Spleen (tissue), 11 donors: ENCODE data around the gene KIF16B. TPM values are rescaled to one million over a fixed set of nuclear protein-coding genes. Genes with fewer than 3 reads are reported as not detected.

ENCODE experiments used
- DNase-seq: peaks from one replicate; pipeline ENCODE4 v3.0.0-alpha.2; 2020
- H3K27ac ChIP-seq, 8 donors: fragments of 200-600 bp; sonication (generic) in 7 of 8; 1 replicate in 4 of 8; 2 replicates in 4 of 8; pipeline versions ENCODE4 v1.5.0 to v1.8.0; 2016 to 2021; ENCODE audit warnings: inconsistent platforms in 4 of 8, mild to moderate bottlenecking in 4 of 8, moderate library complexity in 1 of 8
- H3K27me3 ChIP-seq, 7 donors: fragments of 200-600 bp; sonication (generic) in 6 of 7; replicated peaks in 1 of 7; 1 replicate in 4 of 7; 2 replicates in 3 of 7; pipeline versions ENCODE4 v1.5.0 to v1.8.0; 2016 to 2021; ENCODE audit warnings: inconsistent platforms in 3 of 7, mild to moderate bottlenecking in 1 of 7
- H3K36me3 ChIP-seq, 6 donors: fragments of 200-600 bp; sonication (generic) in 5 of 6; 1 replicate in 4 of 6; 2 replicates in 2 of 6; pipeline versions ENCODE4 v1.5.0 to v1.8.0; 2016 to 2021; ENCODE audit warnings: inconsistent platforms in 2 of 6
- H3K4me1 ChIP-seq, 6 donors: fragments of 200-600 bp; sonication (generic) in 5 of 6; 1 replicate in 3 of 6; 2 replicates in 3 of 6; pipeline versions ENCODE4 v1.5.0 to v1.8.0; 2016 to 2021; ENCODE audit warnings: inconsistent platforms in 3 of 6
- H3K4me3 ChIP-seq, 8 donors: fragments of 200-600 bp; sonication (generic) in 7 of 8; 1 replicate in 4 of 8; 2 replicates in 4 of 8; pipeline versions ENCODE4 v1.5.0 to v1.8.0; 2016 to 2021; ENCODE audit warnings: inconsistent platforms in 4 of 8, mild to moderate bottlenecking in 4 of 8, moderate library complexity in 2 of 8
- H3K9me3 ChIP-seq, 8 donors: fragments of 200-600 bp; sonication (generic) in 7 of 8; 1 replicate in 4 of 8; 2 replicates in 4 of 8; pipeline versions ENCODE4 v1.5.0 to v1.8.0; 2016 to 2021; ENCODE audit warnings: inconsistent platforms in 4 of 8
- CTCF ChIP-seq, 11 experiments: fragments of 200-600 bp in 7 of 11; fragments of 450-650 bp in 4 of 11; sonication (generic) in 4 of 11; IDR thresholded peaks in 8 of 11; conservative IDR thresholded peaks in 3 of 11; 1 replicate in 7 of 11; 2 replicates in 4 of 11; pipeline versions ENCODE4 v1.4.0 to v1.8.0; 2016 to 2021; ENCODE audit warnings: antibody characterized with exemption in 11 of 11, inconsistent platforms in 4 of 11, mild to moderate bottlenecking in 1 of 11
- POLR2A ChIP-seq, 3 donors: fragments of 450-650 bp; IDR thresholded peaks; one replicate each; pipeline ENCODE4 v1.5.1; 2017; ENCODE audit warnings: antibody characterized with exemption in 3 of 3, mild to moderate bottlenecking in 1 of 3
- POLR2AphosphoS5 ChIP-seq, 3 donors: sonication (generic); formaldehyde crosslinking; IDR thresholded peaks; one replicate each; pipeline ENCODE4 v1.5.1; 2017; ENCODE audit warnings: antibody characterized with exemption in 3 of 3
- WGBS, 5 donors: extraction: QIAGEN DNeasy Blood & Tissue Kit in 3 of 5; methylation state at CpG; one replicate each; pipeline versions ENCODE4 v1.1.5 to v1.1.7; 2013 to 2018; 5-methylcytosine and 5-hydroxymethylcytosine counted together
- intact Hi-C: fragments of 100-400 bp; cut with DNase I; formaldehyde crosslinking; loops from one replicate; pipeline ENCODE4 v1.15.0; 2023; ENCODE audit warnings: low total_unique reads
- polyA plus RNA-seq, 3 donors: library from polyadenylated mRNA; stranded (reverse); fragments of 200-250 nt; gene quantifications; one replicate each; pipeline ENCODE4 v1.2.1, GENCODE V29; 2013
- total RNA-seq, 7 donors: library from RNA; depleted of rRNA in 3 of 7; stranded (reverse); fragments of >200 nt in 3 of 7; fragmentation: NEBNext Ultra II Directional in 4 of 7; extraction: Animal tissue kit (Norgen Biotek cat#: 25700) in 4 of 7; gene quantifications; one replicate each; pipeline versions ENCODE4 v1.1.0 to v1.2.1, GENCODE V29; 2016 to 2021
- donor health status: healthy with polysubstance abuse.
- donor health status: DM: no; HTN: no; CAD: no; lungs with moderate emphysema.
- donor health status: DM: no; HTN: no; CAD: no.
- donor health status: Bipolar disorder and iron deficiency.
- donor health status: healthy.
- donor health status: DM: no; HTN: no; CAD: no.
- donor health status: DM: yes; HTN: yes; CAD: no.

KIF16B gene
- total and polyA plus RNA-seq, 10 donors, result 3.0 to 30.1 (median 21.2) TPM

GRCh38 chr20:16400234-16400633 is 173.0 kb downstream of the KIF16B start:
- no peaks in the 10 kb centered on the region for H3K9me3 ChIP-seq
- H3K27ac ChIP-seq, result no peak overlapping the region
- no peak for DNase-seq
- no peak overlapping the region for H3K4me3 ChIP-seq
- intact Hi-C loops, result no loop called here
- no peaks in the 10 kb centered on the region for H3K27me3 ChIP-seq
- peaks cover 0 to 61% (median 9%) of the 10 kb centered on the region in 6 donors for H3K36me3 ChIP-seq
- H3K4me1 ChIP-seq, result peaks cover 0 to 4% (median 0%) of the 10 kb centered on the region in 6 donors
- TF ChIP-seq CTCF (IDR thresholded peaks at IDR 0.05 in 8 of 11, conservative IDR thresholded peaks at IDR 0.05 in 3 of 11), result no peak
- TF ChIP-seq POLR2AphosphoS5 (IDR thresholded peaks at IDR 0.05), result no peak
- TF ChIP-seq POLR2A (IDR thresholded peaks at IDR 0.05), result no peak

- Histone ChIP-seq H3K27me3 (no peaks in the 10 kb centered on the region), H3K36me3 (peaks cover 0 to 56% (median 6%) of the 10 kb centered on the region in 6 donors), H3K4me3 (no peak overlapping the region), H3K27ac (no peak overlapping the region), H3K4me1 (peaks cover 0 to 4% (median 0%) of the 10 kb centered on the region in 6 donors), H3K9me3 (no peaks in the 10 kb centered on the region)
- no peak for TF ChIP-seq POLR2AphosphoS5 (IDR thresholded peaks at IDR 0.05)
- no peak for TF ChIP-seq CTCF (IDR thresholded peaks at IDR 0.05 in 8 of 11, conservative IDR thresholded peaks at IDR 0.05 in 3 of 11)
- TF ChIP-seq POLR2A (IDR thresholded peaks at IDR 0.05), result no peak
- no peak for DNase-seq
- intact Hi-C loops, result no loop called here
These were observed 173.4 kb downstream of the KIF16B start for GRCh38 chr20:16399801-16400200.

- no peak for TF ChIP-seq POLR2A (IDR thresholded peaks at IDR 0.05)
- no peak for TF ChIP-seq CTCF (IDR thresholded peaks at IDR 0.05 in 8 of 11, conservative IDR thresholded peaks at IDR 0.05 in 3 of 11)
- no peaks in the 10 kb centered on the region for H3K9me3 ChIP-seq
- no peak for DNase-seq
- H3K4me3 ChIP-seq, result no peak overlapping the region
- no peak overlapping the region for H3K27ac ChIP-seq
- H3K4me1 ChIP-seq, result peaks cover 0 to 12% (median 3%) of the 10 kb centered on the region in 6 donors
- intact Hi-C loops, result no loop called here
- no peaks in the 10 kb centered on the region for H3K27me3 ChIP-seq
- H3K36me3 ChIP-seq, result peaks cover 0 to 30% (median 5%) of the 10 kb centered on the region in 6 donors
- WGBS, 5 donors, result 48 to 90% (median 78%) methylated on average over 4 of the region's 4 CpGs
These were observed 176.2 kb downstream of the KIF16B start for GRCh38 chr20:16397086-16397485.

GRCh38 chr20:16395366-16395765 is 177.9 kb downstream of the KIF16B start:
- Histone ChIP-seq H3K27me3 (no peaks in the 10 kb centered on the region), H3K4me3 (no peak overlapping the region), H3K9me3 (no peaks in the 10 kb centered on the region), H3K4me1 (peaks cover 0 to 29% (median 17%) of the 10 kb centered on the region in 6 donors), H3K27ac (no peak overlapping the region), H3K36me3 (peaks cover 0 to 28% (median 5%) of the 10 kb centered on the region in 6 donors)
- 84 to 93% (median 92%) methylated on average over 1 of the region's 1 CpG for WGBS, 5 donors
- intact Hi-C loops, result no loop called here
- TF ChIP-seq POLR2A (IDR thresholded peaks at IDR 0.05), result no peak
- no peak for TF ChIP-seq CTCF (IDR thresholded peaks at IDR 0.05 in 8 of 11, conservative IDR thresholded peaks at IDR 0.05 in 3 of 11)
- no peak for TF ChIP-seq POLR2AphosphoS5 (IDR thresholded peaks at IDR 0.05)
- DNase-seq, result no peak
